NCI-H146 treated with DMSO at 0.1 percent for 48 hours (cell line): ENCODE data around the gene NAA40.

Source experiments
- DNase-seq: peaks from one replicate; lab custom pipeline; 2025; ENCODE audit not compliant: unreplicated experiment; lab: John Stamatoyannopoulos, UW

Gene NAA40

GRCh38 chr11:64006398-64006797 lies 67.6 kb downstream of the NAA40 start:
- DNase-seq: no peak
